COLO668 (cell line): ENCODE measurements around the gene LYZL6.
"Not testable (repeated sequence)": the region's sequence is repeated elsewhere in the genome, so short reads cannot be mapped to it uniquely, and the experiment has no call there.

Source experiments
- DNase-seq: peaks from one replicate; lab custom pipeline; 2025; ENCODE audit not compliant: unreplicated experiment; lab: John Stamatoyannopoulos, UW

Gene LYZL6

GRCh38 chr17:35947156-35947585 lies 3.7 kb upstream of the LYZL6 start:
- DNase-seq: peak; percentile 12

GRCh38 chr17:35944151-35944550 lies 638 bp upstream of the LYZL6 start:
- DNase-seq: no peak

GRCh38 chr17:35942588-35943186 lies 826 bp downstream of the LYZL6 start:
- DNase-seq: no peak

GRCh38 chr17:35938492-35938891 lies 5.0 kb downstream of the LYZL6 start:
- not testable (repeated sequence) for DNase-seq

- no peak for DNase-seq
These were observed 7.5 kb downstream of the LYZL6 start for GRCh38 chr17:35936063-35936462.

GRCh38 chr17:35934760-35935159 lies 8.8 kb downstream of the LYZL6 start:
- no peak for DNase-seq

GRCh38 chr17:35932586-35932985 lies 10.9 kb downstream of the LYZL6 start:
- DNase-seq: no peak

- DNase-seq: no peak
These were observed 11.6 kb downstream of the LYZL6 start for GRCh38 chr17:35931794-35932425.

GRCh38 chr17:35930211-35931065 lies 13.1 kb downstream of the LYZL6 start, which contains the start of gene RDM1:
TSS of gene RDM1 (minus strand) at chr17:35930773. CDS start at chr17:35930727, 46 bp downstream.
- DNase-seq: peak; percentile 62

- no peak for DNase-seq
These were observed 15.8 kb downstream of the LYZL6 start for GRCh38 chr17:35927714-35928113.

- DNase-seq: no peak
These were observed 19.9 kb downstream of the LYZL6 start for GRCh38 chr17:35923609-35924114.

GRCh38 chr17:35920229-35920628 lies 23.3 kb downstream of the LYZL6 start:
- DNase-seq: no peak

GRCh38 chr17:35918665-35919064 lies 24.8 kb downstream of the LYZL6 start:
- no peak for DNase-seq

- no peak for DNase-seq
These were observed 25.8 kb downstream of the LYZL6 start for GRCh38 chr17:35917519-35918213.

GRCh38 chr17:35915153-35915964 lies 28.2 kb downstream of the LYZL6 start:
- DNase-seq: no peak

GRCh38 chr17:35914354-35914753 lies 29.2 kb downstream of the LYZL6 start:
- DNase-seq: no peak

GRCh38 chr17:35913609-35914008 lies 29.9 kb downstream of the LYZL6 start:
- DNase-seq: no peak

GRCh38 chr17:35912942-35913341 lies 30.6 kb downstream of the LYZL6 start:
- DNase-seq: no peak

GRCh38 chr17:35912339-35912912 lies 31.1 kb downstream of the LYZL6 start:
- DNase-seq: no peak

- no peak for DNase-seq
These were observed 34.1 kb downstream of the LYZL6 start for GRCh38 chr17:35909408-35909807.
